HG02981 (cell line): ENCODE data around the gene TALDO1.
A peak's percentile ranks its signal among the peaks of the same experiment; 100 is the strongest.

Experiments
- ATAC-seq: cut with Tn5 transposase; IDR thresholded peaks from one replicate; pipeline ENCODE4 v1.9.1; 2021; ENCODE audit warnings: mild to moderate bottlenecking, moderate library complexity; ENCODE audit not compliant: unreplicated experiment

TALDO1 gene

DNA sequence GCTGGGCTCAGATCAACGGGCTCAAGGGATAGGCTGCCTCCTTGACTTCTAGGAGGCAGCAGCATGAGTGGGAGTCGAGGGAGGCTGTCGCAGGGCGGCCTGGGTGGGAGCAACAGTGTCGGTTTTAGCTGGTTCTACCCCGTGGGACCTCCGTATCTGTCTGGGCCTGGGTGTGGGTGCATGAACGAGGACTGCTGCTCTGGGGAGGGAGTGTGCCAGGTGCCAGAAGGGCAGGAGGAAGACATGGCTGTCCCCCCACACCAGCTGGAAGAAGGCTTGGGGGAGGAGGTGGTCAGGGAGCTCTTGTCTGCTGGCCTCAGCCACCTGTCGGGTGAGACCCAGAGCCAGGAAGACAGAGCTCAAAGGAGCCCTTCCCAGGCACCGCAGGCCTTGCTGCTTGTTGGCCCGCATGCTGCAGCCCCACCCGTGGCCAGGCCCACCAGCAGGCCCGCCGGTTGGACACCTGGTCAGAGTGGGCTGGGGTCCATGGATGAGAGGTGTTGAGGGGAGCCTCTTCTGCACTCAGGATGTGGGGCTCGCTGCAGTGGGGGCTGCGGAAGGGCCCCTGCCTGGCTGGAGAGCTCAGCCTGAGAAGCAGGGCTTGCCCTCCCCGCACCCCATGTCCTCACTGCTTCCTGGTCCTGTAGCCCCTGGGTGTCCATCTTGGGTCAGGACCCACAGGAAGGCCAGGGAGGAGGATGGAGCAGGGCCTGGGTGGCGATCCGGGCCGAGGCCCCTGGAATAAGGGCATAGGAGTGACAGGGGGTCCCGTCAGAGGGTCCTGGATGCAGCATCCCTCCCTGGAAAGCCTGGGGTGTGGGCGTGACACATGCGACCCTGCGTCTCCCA is 39.2 kb downstream of the TALDO1 start:
- ATAC-seq = no peak

DNA sequence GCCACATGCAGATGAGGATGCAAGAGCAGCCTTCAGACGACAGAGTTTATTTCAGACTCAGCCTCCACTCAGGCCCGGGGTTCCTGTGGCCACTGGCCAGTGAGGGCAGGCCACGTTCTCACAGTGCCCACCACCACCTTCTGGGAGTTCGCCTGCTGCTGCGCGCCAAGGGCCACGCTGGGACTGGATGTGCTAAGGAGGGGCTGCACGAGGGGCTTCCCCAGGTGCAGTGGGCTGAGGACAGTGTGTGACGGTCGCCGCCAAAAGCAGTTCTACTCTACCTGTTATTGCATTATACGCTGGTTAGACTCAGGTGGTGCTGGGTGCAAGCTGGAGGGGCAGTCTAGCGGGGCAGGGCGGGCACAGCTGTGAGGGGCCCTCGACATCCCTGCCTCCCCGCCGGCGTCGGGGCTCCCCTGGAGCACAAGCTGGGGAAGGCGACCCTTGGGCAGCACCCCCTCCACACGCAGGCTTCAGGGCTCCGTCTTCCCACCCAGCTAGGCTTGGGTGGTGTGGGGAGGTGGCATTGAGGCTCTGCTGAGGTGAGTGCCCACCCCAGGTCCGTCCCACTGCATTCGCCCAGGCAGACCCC is 39.9 kb downstream of the TALDO1 start:
- no peak for ATAC-seq

DNA sequence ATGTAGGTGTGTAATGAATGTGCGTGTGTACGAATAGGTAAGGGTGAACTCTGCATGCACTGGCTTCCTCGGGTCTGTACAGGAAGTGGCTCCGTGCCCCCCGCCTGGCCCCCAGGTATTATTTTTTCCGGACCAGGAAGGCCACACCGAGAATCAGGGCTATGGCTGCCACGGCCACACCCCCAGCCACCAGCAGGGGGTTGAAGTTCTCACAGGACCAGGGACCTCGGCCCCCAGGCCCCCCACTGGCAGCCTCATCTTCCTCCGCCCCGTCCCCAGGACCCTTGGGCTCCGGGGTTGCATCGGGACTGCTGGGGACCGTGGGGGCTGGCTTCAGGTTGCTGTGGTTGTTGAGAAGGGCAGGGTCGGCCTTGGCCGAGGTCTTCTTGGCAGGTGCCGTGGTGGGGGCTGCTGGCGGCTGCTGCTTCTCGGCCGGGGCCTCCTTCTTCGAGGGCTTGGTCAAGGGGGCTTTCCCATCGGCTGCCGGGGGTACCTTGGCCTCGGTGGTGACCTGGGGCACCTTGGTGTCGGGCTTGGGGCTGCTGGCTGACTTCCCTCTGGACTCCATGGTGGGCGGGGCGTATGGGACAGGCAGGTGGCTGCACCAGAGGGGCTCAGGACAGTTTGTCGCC is 40.9 kb downstream of the TALDO1 start:
- ATAC-seq = no peak

GRCh38 chr11:788953-789940 is 42.0 kb downstream of the TALDO1 start:
- ATAC-seq = no peak

DNA sequence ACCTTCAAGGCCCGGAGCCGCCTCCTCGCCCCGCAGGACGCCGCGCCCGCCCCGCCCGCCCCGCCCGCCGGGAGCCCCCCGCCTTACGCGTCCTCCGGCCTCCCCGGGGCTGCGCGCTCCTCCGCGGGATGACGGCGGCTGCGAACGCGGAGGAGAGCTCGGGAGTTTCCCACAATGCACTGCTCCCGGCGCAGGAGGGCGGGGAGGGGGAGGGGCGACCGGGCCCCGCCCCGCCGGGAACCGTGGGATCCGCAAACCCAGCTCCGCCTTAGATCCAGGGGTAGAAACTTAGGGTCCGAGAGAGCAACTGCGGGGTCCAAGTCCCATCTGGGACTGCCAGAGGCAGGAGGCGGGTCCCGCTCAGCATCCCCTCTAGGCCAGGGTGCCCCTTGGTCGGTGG is 42.7 kb downstream of the TALDO1 start, which contains the start of gene CEND1:
CEND1 (minus strand) TSS at position 148 of the 400 bp plus-strand sequence. CDS start 1,514 bp downstream, outside the sequence.
- ATAC-seq = no peak

GRCh38 chr11:790721-791564 is 43.7 kb downstream of the TALDO1 start:
- ATAC-seq = no peak

- no peak for ATAC-seq
Measured at GRCh38 chr11:791658-792534, 44.6 kb downstream of the TALDO1 start.

DNA sequence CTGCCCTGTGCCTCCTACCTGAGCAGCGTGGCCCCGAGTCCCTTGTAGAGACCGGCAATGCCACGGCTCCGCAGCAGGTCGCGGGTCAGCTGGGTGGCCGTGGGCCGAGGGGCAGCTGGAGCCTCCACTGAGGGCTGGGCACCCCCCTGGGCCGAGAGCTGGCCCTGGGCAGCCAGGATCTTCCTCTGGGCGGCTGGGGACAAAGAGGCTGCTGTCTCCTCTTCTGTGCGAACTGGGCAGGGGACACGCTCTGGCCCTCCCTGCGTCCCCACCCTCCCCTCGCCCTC is 45.2 kb downstream of the TALDO1 start:
- no peak for ATAC-seq

DNA sequence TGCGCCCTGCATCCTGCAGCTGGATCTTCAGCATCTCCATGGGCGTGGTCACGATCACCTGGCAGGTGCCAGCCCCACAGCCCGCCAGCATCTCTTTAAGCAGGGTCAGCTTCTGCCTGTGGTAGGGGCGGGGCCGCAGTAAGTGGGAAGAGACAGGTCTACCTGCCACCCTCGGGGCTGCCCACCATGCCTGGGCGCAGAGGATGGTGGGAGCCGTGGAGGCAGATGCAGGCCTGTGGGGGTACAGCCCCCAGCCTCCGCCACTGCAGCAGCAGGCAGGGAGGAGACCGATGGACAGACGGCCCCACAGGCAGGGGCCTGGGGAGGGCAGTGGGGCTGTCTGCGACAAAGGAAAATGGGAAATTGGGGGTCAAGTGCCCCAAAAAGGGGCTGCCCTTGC is 45.6 kb downstream of the TALDO1 start:
- no peak for ATAC-seq

DNA sequence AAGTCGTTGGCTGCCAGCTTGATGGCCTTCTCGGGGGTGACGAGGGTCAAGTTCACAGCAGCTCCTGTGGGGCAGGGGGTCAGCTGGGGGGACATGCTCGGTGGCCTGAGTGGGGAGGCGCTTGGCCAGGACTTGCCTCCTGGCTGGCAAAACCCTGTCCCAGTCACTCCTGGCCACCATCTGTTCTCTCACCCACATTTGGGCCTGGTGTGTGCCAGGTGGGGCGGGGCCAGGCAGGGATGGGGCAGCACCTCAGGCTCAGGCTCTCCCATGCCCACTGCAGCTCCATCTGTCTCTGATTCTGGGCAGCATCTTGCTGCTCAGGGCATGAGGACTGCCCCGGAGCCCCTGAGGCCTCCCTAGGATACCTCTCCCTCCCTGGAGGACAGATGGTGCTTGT is 46.3 kb downstream of the TALDO1 start:
- no peak for ATAC-seq

DNA sequence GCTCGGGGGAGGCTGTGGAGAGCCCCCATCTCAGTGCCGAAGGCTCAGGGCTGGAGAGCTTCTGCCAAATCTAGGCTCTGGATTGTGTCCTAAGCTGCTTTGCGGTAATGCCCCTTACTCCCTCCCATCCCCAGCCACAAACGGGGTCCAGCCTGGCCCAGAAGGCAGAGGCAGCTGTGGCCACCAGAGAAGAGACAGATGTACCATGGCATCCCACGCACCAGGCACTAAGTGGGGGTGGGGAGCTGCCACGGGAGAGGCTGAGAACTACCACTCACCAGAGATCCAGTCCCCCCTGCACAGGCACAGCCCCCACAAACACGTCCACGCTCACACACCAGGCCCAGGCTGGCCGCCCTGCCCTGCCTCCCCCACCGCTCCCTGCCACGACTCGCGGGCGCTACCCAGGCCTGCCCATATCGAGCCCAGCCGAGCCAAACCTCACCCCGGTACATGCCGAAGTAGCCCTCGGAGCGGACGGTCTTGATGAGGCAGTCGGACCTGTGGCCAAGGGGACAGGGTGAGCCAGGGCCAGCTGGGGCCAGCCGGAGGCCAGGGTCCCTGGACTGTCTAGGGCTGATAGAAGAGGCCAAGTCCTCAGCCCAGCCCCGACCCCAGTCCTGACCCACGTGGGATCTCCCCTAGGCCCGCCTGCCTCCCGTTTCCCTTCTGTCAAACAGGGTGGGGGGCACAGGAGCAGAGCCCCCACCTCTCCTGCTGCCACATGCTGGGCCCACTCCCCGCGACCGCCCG is 46.9 kb downstream of the TALDO1 start:
- no peak for ATAC-seq

DNA sequence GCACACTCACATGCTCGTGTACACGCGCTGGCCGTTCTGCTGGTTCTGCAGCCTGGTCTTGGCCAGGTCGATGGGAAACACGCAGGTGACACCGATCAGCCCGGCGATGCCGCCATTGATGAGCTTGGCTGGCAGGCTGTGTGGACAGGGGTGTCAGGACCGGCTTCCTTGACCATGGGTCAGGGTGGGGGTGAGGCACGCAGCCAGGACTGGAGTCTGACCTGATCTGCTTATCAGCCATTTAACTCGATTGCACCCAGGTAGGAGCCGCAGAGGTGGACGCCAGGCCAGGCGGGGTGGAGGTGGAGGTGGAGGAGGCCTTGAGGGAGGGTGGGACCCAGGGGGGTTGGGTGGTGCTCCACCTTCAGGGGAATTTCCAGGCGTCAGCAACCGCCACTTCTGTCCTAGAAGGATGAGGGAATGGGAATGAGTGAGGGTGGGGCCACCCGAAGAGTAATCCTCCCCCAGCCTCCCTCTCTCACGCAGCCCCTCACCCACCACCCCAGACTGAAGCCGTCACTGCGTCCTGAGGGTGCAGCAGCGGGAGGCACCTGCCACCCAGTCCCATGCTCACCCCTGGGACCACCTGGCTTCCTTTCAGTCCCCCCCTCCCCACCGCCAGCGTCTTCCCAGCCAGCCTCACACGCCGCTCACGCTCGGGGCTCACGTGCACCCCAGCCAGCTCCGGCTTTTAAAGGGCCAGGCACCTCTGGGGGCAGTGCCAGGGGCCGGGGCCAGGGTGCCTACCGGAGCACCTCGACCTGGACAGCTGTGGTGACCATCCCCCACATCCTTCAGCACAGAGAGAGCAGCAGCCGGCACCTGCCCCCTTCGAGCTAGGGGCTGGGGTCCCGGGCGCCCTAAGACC is 47.7 kb downstream of the TALDO1 start:
- no peak for ATAC-seq

DNA sequence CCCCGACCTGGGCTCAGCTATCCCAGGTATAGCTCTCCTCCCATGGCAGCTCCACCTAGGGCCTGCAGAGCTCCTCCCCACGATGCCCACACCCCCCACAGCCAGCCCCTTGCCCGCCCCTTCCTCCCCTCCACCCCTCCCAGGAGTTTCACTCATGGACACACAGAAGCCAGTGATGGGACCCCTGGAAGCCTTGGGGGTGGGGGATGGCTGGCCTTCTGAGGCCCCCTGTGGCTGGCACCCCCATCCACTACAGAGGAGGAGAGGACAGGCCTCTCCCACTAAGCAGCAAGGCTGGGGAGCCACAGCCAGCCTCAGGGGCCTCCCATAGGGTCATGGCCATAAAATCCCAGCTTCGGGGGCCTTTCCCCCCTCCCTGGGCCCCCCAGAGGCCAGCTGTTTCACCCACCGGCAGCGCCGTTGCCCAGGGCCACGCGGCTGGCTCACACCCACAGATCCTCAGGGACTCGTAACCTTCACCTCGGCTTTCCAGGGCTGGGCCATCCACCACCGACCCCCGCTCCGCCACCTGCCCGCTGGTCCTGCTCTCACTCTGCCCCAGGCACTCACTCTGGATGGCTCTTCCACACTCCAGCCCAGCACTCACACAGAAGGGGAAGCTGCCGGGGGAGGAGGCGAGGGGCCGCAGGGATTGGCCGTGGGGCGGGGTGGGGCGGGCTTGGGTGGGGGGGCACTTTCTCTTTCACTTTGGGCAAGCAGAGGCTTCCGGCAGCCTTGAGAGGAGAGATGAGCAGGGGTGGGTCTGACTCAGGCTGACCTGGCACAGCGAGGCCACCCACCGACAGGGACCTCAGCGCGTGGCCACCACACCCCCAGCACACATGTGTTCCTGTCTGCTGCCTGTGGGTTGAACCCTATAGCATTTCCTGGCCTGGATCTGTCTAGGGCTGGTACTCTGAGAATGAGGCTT is 48.6 kb downstream of the TALDO1 start:
- ATAC-seq = peak; percentile 27

- no peak for ATAC-seq
Measured at GRCh38 chr11:796565-797295, 49.5 kb downstream of the TALDO1 start.

DNA sequence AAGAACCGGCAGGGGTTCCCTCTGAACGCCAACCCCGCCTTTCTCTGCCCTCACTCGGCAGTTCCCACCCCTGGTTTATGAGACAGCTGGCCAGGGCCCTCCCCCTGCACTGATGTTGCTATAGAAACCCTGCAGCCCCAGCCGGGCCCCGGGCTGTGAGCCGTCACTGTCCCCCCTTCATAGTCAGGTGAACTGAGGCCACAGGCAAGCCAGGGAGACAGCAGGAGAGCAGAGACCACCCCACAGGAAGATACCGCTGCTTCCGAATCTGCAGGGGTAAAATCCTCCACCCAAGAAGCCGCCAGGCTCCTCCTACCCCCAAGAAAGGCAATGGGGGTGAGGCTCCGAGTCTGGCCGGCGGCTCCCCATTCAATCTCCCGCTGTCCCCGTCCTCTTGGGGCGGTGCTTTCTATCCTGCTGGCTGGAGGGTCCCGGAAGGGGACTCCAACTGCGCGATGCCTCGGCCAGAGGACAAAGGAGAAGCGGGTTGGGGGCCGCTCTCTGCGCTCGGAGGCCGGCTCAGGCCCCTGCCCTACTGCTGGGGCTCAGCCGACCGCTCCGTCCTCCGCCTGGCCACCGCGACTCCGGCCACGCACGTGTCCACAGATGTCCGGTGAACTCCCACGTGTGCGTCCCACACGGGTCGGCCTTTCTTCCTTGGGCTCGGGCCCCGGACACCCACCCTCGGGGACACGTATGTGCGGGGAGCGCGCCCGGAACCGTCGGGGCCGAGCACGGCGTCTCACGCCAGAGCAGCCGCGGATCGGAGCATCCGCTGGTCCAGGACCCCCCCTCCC is 50.2 kb downstream of the TALDO1 start:
- peak; percentile 40 for ATAC-seq
